GM12874 (cell line): ENCODE measurements around the gene BATF.

Experiments used
- CTCF ChIP-seq: IDR thresholded peaks from 2 replicates; pipeline ENCODE4 v1.5.1; 2011; ENCODE audit warnings: low read depth, mild to moderate bottlenecking, control low read depth, low read length, moderate library complexity; ENCODE audit not compliant: insufficient read depth

Gene BATF

GRCh38 chr14:75522224-75522982, at the start of gene BATF:
Gene BATF (plus strand): TSS chr14:75522469. CDS start chr14:75522683, 214 bp downstream.
- no peak for TF ChIP-seq CTCF

- TF ChIP-seq CTCF, result no peak
These were observed 45.8 kb upstream of the BATF start for GRCh38 chr14:75476274-75476995.

- no peak for TF ChIP-seq CTCF
These were observed 44.4 kb upstream of the BATF start for GRCh38 chr14:75477881-75478280.

GRCh38 chr14:75479770-75480600, 42.3 kb upstream of the BATF start:
- no peak for TF ChIP-seq CTCF

- no peak for TF ChIP-seq CTCF
These were observed 39.9 kb upstream of the BATF start for GRCh38 chr14:75482366-75482765.

GRCh38 chr14:75484711-75485429, 37.4 kb upstream of the BATF start:
- TF ChIP-seq CTCF, result no peak
